ENCODE measurements around the gene ADGRB2.
A peak's percentile ranks its signal among the peaks of the same experiment; 100 is the strongest.

GRCh38 chr1:31683997-31684396 lies 80.1 kb downstream of the ADGRB2 start:
- peak in 3 of 4 donors; percentile 20 to 40 (median 25) for TF ChIP-seq CTCF (IDR thresholded peaks at IDR 0.05)
- TF ChIP-seq POLR2A (IDR thresholded peaks at IDR 0.05): no peak
